Uterus (tissue), 4 donors: ENCODE measurements around the gene TNPO1. TPM values are rescaled to one million over a fixed set of nuclear protein-coding genes. Genes with fewer than 3 reads are reported as not detected.
"Not testable (repeated sequence)": the region's sequence is repeated elsewhere in the genome, so short reads cannot be mapped to it uniquely, and the experiment has no call there.

Experiments used
- DNase-seq, 2 donors: peaks; one replicate each; pipeline ENCODE4 v3.0.0-alpha.2; 2019 to 2020
- H3K27ac ChIP-seq, 2 donors: fragments of 200-600 bp; sonication (generic); 1 replicate in 1 of 2; 2 replicates in 1 of 2; pipeline ENCODE4 v1.5.1; 2016 to 2018
- H3K27me3 ChIP-seq, 2 donors: fragments of 200-600 bp; sonication (generic); one replicate each; pipeline ENCODE4 v1.5.1; 2018 to 2019; ENCODE audit warnings: control low read depth in 1 of 2
- H3K36me3 ChIP-seq, 2 donors: fragments of 200-600 bp; sonication (generic); one replicate each; pipeline ENCODE4 v1.5.1; 2019; ENCODE audit warnings: control low read depth in 1 of 2
- H3K4me1 ChIP-seq, 2 donors: fragments of 200-600 bp; sonication (generic); one replicate each; pipeline ENCODE4 v1.5.1; 2018 to 2019; ENCODE audit warnings: control low read depth in 1 of 2
- H3K4me3 ChIP-seq, 2 donors: fragments of 200-600 bp; sonication (generic); 1 replicate in 1 of 2; 2 replicates in 1 of 2; pipeline ENCODE4 v1.5.1; 2018 to 2019; ENCODE audit warnings: mild to moderate bottlenecking in 1 of 2
- H3K9me3 ChIP-seq, 2 donors: fragments of 200-600 bp; sonication (generic); one replicate each; pipeline ENCODE4 v1.5.1; 2019; ENCODE audit warnings: control low read depth in 1 of 2
- CTCF ChIP-seq, 4 experiments: fragments of 200-600 bp in 2 of 4; fragments of 450-650 bp in 2 of 4; sonication (generic) in 2 of 4; IDR thresholded peaks; one replicate each; pipeline ENCODE4 v1.5.1; 2016 to 2019; ENCODE audit warnings: antibody characterized with exemption in 4 of 4, mild to moderate bottlenecking in 2 of 4, moderate library complexity in 1 of 4
- POLR2A ChIP-seq, 2 donors: fragments of 450-650 bp; IDR thresholded peaks; one replicate each; pipeline ENCODE4 v1.6.1; 2016; ENCODE audit warnings: antibody characterized with exemption in 2 of 2, mild to moderate bottlenecking in 1 of 2, moderate library complexity in 1 of 2
- intact Hi-C: fragments of 100-400 bp; cut with DNase I; formaldehyde crosslinking; loops from one replicate; pipeline ENCODE4 v1.15.1; 2023; ENCODE audit warnings: low total_unique reads
- total RNA-seq, 4 donors: library from RNA; depleted of rRNA in 3 of 4; stranded (reverse); fragments of >200 nt in 3 of 4; gene quantifications; one replicate each; pipeline versions ENCODE4 v1.1.0 to v1.2.4, GENCODE V29; 2014 to 2023
- donor health status: DM: yes; HTN: yes; CAD: no.

Gene TNPO1
- total RNA-seq, 4 donors from 2014 or later, result 78.2 to 209 (median 125) TPM

GRCh38 chr5:72790186-72790585, 26.3 kb upstream of the TNPO1 start:
- DNase-seq, result no peak
- Histone ChIP-seq H3K36me3 (no peaks in the 10 kb centered on the region), H3K4me3 (no peak overlapping the region), H3K9me3 (no peaks in the 10 kb centered on the region), H3K27me3 (no peaks in the 10 kb centered on the region), H3K4me1 (no peaks in the 10 kb centered on the region), H3K27ac (no peak overlapping the region)
- intact Hi-C loops, result no loop called here
- no peak for TF ChIP-seq POLR2A (IDR thresholded peaks at IDR 0.05)
- TF ChIP-seq CTCF (IDR thresholded peaks at IDR 0.05), result no peak

DNA sequence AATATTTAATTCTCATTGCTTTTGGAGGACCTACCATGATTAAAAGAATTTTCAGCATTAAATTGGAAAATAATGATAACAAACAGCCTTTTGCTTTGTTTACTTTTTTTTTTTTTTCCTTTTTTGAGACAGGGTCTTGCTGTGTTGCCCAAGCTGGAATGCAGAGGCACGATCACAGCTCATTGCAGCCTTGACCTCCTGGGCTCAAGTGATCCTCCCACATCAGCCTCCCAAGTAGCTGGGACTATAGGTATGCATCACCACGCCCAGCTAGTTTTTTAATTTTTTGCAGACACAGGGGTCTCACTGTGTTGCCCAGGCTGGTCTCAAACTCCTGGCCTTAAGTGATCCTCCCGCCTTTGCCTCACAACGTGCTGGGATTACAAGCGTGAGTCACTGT, 23.8 kb upstream of the TNPO1 start:
- intact Hi-C loops, H3K9me3 ChIP-seq: not testable (repeated sequence)

GRCh38 chr5:72796001-72796400, 20.5 kb upstream of the TNPO1 start:
- no peak for TF ChIP-seq CTCF (IDR thresholded peaks at IDR 0.05)
- no peak for TF ChIP-seq POLR2A (IDR thresholded peaks at IDR 0.05)
- DNase-seq, result no peak
- intact Hi-C loops, result no loop called here
- no peaks in the 10 kb centered on the region for H3K9me3 ChIP-seq
- no peaks in the 10 kb centered on the region for H3K36me3 ChIP-seq
- no peaks in the 10 kb centered on the region for H3K4me1 ChIP-seq
- no peak overlapping the region for H3K4me3 ChIP-seq
- no peaks in the 10 kb centered on the region for H3K27me3 ChIP-seq
- H3K27ac ChIP-seq, result no peak overlapping the region

More for the DNA sequence above, 23.8 kb upstream of the TNPO1 start:
- H3K27me3 ChIP-seq, H3K27ac ChIP-seq, H3K36me3 ChIP-seq, H3K4me1 ChIP-seq, DNase-seq, H3K4me3 ChIP-seq: not testable (repeated sequence)

GRCh38 chr5:72799721-72800120, 16.7 kb upstream of the TNPO1 start:
- Histone ChIP-seq H3K4me3 (no peak overlapping the region), H3K9me3 (no peaks in the 10 kb centered on the region), H3K36me3 (no peaks in the 10 kb centered on the region), H3K27ac (no peak overlapping the region), H3K27me3 (no peaks in the 10 kb centered on the region), H3K4me1 (no peaks in the 10 kb centered on the region)
- intact Hi-C loops, result no loop called here
- no peak for DNase-seq
- TF ChIP-seq POLR2A (IDR thresholded peaks at IDR 0.05), result no peak
- no peak for TF ChIP-seq CTCF (IDR thresholded peaks at IDR 0.05)

DNA sequence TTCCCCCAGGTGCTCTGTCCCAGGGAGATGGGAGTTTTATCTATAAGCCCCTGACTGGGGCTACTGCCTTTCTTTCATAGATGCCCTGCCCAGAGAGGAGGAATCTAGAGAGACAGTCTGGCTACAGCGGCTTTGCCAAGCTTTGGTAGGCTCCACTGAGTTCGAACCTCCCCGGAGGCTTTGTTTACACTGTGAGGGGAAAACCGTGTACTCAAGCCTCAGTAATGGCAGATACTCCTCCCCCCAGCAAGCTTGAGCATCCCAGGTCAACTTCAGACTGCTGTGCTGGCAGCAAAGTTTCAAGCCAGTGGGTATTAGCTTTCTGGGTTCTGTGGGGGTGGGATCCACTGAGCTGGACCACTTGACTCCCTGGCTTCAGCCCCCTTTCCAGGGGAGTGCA, 7.8 kb upstream of the TNPO1 start:
- intact Hi-C loops, H3K27ac ChIP-seq, H3K9me3 ChIP-seq, H3K4me1 ChIP-seq, H3K27me3 ChIP-seq, H3K36me3 ChIP-seq, H3K4me3 ChIP-seq, DNase-seq: not testable (repeated sequence)

- H3K36me3 ChIP-seq, result no peaks in the 10 kb centered on the region
- H3K27ac ChIP-seq, result no peak overlapping the region
- H3K27me3 ChIP-seq, result no peaks in the 10 kb centered on the region
- no peaks in the 10 kb centered on the region for H3K9me3 ChIP-seq
- intact Hi-C loops, result loop anchor here (10.0 kb wide), 1 partner anchor 197 kb away; no protein-coding TSS in a partner anchor
- H3K4me3 ChIP-seq, result no peak overlapping the region
- TF ChIP-seq POLR2A (IDR thresholded peaks at IDR 0.05) (no peak), CTCF (IDR thresholded peaks at IDR 0.05) (no peak)
- no peak for DNase-seq
- H3K4me1 ChIP-seq, result no peaks in the 10 kb centered on the region
Observed at GRCh38 chr5:72811849-72812248, 4.6 kb upstream of the TNPO1 start.
